GM18870 (cell line): ENCODE measurements around the gene RARRES2.

Source experiments
- ATAC-seq: cut with Tn5 transposase; IDR thresholded peaks from one replicate; pipeline ENCODE4 v1.9.1; 2021; ENCODE audit warnings: moderate library complexity; ENCODE audit not compliant: unreplicated experiment

Gene RARRES2

GRCh38 chr7:150377196-150377595 is 35.8 kb upstream of the RARRES2 start:
- no peak for ATAC-seq

- ATAC-seq: no peak
These were observed 35.1 kb upstream of the RARRES2 start for GRCh38 chr7:150376560-150376959.

GRCh38 chr7:150375662-150376521 is 34.5 kb upstream of the RARRES2 start:
- ATAC-seq: peak; percentile 25

GRCh38 chr7:150374472-150374871 is 33.0 kb upstream of the RARRES2 start:
- ATAC-seq: no peak

GRCh38 chr7:150374026-150374425 is 32.6 kb upstream of the RARRES2 start:
- no peak for ATAC-seq

GRCh38 chr7:150373049-150373801 is 31.8 kb upstream of the RARRES2 start:
- no peak for ATAC-seq

- ATAC-seq: no peak
These were observed 31.0 kb upstream of the RARRES2 start for GRCh38 chr7:150372271-150373048.

- ATAC-seq: no peak
These were observed 30.5 kb upstream of the RARRES2 start for GRCh38 chr7:150371996-150372270.

GRCh38 chr7:150371131-150371995 is 29.9 kb upstream of the RARRES2 start:
- ATAC-seq: no peak

GRCh38 chr7:150370612-150371071 is 29.2 kb upstream of the RARRES2 start:
- no peak for ATAC-seq

- no peak for ATAC-seq
These were observed 28.5 kb upstream of the RARRES2 start for GRCh38 chr7:150369748-150370501.

GRCh38 chr7:150368884-150369747 is 27.7 kb upstream of the RARRES2 start:
- no peak for ATAC-seq

- no peak for ATAC-seq
These were observed 26.9 kb upstream of the RARRES2 start, which contains the start of gene REPIN1 for GRCh38 chr7:150368096-150368883. Gene REPIN1 (plus strand): TSS chr7:150368822. CDS start chr7:150369712, 890 bp downstream.

- ATAC-seq: no peak
These were observed 26.3 kb upstream of the RARRES2 start for GRCh38 chr7:150367677-150368095.

GRCh38 chr7:150365673-150366398 is 24.4 kb upstream of the RARRES2 start:
- ATAC-seq: no peak

- no peak for ATAC-seq
These were observed 23.8 kb upstream of the RARRES2 start for GRCh38 chr7:150365194-150365593.

- no peak for ATAC-seq
These were observed 22.4 kb upstream of the RARRES2 start for GRCh38 chr7:150363872-150364271.
